C4-2B (cell line): Measurements from ENCODE around the gene PPARD.

Experiments used
- ZFX ChIP-seq: fragments of 450-650 bp; IDR thresholded peaks from 2 replicates; pipeline ENCODE4 v1.6.1; 2017
- TF ChIP-seq, protein P1 (sequence below): fragments of 450-650 bp; conservative IDR thresholded peaks from 2 replicates; pipeline ENCODE4 v1.5.1; 2017; ENCODE audit warnings: mild to moderate bottlenecking

DNA sequence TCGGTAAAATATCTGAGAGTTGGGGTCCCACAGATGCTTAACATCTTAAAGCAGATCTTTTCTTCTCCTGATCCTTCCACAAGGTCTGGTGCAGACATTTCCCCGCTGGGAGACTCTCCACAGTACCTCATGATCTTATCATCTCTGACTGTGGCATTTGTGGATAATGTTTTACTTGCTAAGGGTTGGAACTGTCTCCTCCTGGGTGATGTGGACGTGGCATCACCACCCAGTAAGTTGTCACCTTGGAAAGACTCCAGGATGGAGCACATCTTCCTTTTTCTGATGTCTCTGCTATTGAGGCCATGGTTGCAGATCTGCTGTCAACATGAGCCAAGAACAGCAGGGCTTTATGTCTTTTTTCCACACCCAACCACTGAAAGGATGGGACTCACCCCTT, 67.8 kb downstream of the PPARD start:
- TF ChIP-seq, protein P1, sequence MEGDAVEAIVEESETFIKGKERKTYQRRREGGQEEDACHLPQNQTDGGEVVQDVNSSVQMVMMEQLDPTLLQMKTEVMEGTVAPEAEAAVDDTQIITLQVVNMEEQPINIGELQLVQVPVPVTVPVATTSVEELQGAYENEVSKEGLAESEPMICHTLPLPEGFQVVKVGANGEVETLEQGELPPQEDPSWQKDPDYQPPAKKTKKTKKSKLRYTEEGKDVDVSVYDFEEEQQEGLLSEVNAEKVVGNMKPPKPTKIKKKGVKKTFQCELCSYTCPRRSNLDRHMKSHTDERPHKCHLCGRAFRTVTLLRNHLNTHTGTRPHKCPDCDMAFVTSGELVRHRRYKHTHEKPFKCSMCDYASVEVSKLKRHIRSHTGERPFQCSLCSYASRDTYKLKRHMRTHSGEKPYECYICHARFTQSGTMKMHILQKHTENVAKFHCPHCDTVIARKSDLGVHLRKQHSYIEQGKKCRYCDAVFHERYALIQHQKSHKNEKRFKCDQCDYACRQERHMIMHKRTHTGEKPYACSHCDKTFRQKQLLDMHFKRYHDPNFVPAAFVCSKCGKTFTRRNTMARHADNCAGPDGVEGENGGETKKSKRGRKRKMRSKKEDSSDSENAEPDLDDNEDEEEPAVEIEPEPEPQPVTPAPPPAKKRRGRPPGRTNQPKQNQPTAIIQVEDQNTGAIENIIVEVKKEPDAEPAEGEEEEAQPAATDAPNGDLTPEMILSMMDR = no peak
- TF ChIP-seq ZFX = no peak
